Transverse colon (tissue), 3 donors: ENCODE results near the gene INTS6L.

ENCODE experiments used
- POLR2A ChIP-seq: fragments of 450-650 bp; IDR thresholded peaks from one replicate; pipeline ENCODE4 v1.6.1; 2016; ENCODE audit warnings: antibody characterized with exemption, mild to moderate bottlenecking, moderate library complexity
- POLR2AphosphoS5 ChIP-seq, 3 donors: sonication (generic); formaldehyde crosslinking; IDR thresholded peaks; one replicate each; pipeline ENCODE4 v1.6.1; 2016; ENCODE audit warnings: antibody characterized with exemption in 3 of 3

DNA sequence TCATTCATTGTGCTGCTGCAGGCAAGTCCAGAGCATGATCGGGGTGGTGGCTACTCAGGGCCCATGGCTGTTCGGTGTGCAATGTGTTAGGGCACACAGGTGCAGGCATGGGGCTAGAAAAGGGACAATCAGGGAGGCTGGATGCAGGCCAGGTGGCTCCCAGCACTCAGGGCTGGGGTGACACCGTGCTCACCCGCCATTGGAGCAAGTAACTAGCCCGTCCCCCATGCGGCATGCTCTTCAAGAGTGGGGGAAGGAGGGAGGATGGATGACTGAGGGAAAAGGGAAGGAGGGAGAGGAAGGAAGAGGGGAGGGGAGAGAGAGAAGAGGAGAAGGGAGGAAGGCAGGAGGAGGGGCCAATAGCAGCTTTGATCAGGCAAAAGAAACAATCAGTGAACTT is 64.7 kb downstream of the INTS6L start:
- TF ChIP-seq POLR2A (no peak), POLR2AphosphoS5 (IDR thresholded peaks at IDR 0.05) (no peak)
